Liver (tissue), 3 donors: ENCODE measurements around the gene SLC25A34.

Experiments used
- EGR1 ChIP-seq, 2 donors: IDR thresholded peaks; 2 replicates each; pipeline ENCODE4 v1.6.1; 2016 to 2018; ENCODE audit warnings: antibody characterized with exemption in 2 of 2, low read depth in 2 of 2
- GABPA ChIP-seq, 2 donors: IDR thresholded peaks in 1 of 2; conservative IDR thresholded peaks in 1 of 2; 2 replicates each; pipeline ENCODE4 v1.6.1; 2016; ENCODE audit warnings: antibody characterized with exemption in 2 of 2, mild to moderate bottlenecking in 1 of 2, moderate library complexity in 1 of 2
- TF ChIP-seq, protein P1 (sequence below): fragments of 150-350 bp; IDR thresholded peaks from 2 replicates; pipeline ENCODE4 v1.5.1; 2017; ENCODE audit warnings: improper control_type of control experiment, low read depth, low read length; ENCODE audit not compliant: missing input control
- donor health status: healthy.
- donor health status: healthy.

DNA sequence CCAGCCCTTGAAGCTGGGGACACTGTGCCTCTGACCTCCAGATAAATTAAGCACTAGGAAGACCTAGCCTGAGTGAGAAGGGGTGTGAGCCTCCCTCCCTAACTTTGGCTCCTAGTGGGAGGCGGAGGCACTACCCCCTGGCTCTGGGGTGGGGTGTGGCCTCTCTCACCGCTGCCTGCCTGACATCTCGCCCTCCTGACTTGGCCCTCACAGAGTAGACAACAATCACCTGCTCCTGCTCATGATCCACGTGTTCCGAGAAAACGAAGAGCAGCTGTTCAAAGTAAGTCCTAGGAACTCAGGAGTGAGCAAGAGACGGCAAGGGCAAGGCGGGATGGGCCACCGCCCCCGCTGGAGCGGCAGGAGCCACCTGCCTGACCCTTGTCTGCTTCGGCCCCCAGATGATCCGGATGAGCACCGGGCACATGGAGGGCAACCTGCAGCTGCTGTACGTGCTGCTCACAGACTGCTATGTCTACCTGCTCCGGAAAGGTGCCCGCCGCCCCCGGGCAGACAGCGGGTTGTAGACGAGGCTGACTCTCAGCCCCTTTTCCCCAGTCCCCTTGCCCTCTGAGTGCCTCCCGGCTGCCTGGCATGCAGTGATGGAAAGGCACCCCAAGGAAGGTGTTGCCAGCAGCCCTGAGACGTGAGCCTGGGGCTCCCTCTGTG lies 8.1 kb upstream of the SLC25A34 start:
- TF ChIP-seq, protein P1, sequence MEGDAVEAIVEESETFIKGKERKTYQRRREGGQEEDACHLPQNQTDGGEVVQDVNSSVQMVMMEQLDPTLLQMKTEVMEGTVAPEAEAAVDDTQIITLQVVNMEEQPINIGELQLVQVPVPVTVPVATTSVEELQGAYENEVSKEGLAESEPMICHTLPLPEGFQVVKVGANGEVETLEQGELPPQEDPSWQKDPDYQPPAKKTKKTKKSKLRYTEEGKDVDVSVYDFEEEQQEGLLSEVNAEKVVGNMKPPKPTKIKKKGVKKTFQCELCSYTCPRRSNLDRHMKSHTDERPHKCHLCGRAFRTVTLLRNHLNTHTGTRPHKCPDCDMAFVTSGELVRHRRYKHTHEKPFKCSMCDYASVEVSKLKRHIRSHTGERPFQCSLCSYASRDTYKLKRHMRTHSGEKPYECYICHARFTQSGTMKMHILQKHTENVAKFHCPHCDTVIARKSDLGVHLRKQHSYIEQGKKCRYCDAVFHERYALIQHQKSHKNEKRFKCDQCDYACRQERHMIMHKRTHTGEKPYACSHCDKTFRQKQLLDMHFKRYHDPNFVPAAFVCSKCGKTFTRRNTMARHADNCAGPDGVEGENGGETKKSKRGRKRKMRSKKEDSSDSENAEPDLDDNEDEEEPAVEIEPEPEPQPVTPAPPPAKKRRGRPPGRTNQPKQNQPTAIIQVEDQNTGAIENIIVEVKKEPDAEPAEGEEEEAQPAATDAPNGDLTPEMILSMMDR: no peak
- no peak for TF ChIP-seq EGR1 (IDR thresholded peaks at IDR 0.05; ENCODE audit: low read depth in 2 of 2)
- no peak for TF ChIP-seq GABPA (IDR thresholded peaks at IDR 0.05 in 1 of 2, conservative IDR thresholded peaks at IDR 0.05 in 1 of 2)
